Omental fat pad (tissue), 4 donors: ENCODE data around the gene TBX19. TPM values are rescaled to one million over a fixed set of nuclear protein-coding genes. Genes with fewer than 3 reads are reported as not detected.

Experiments
- ATAC-seq: fragments of 150-250 bp; one replicate; pipeline ENCODE4 v1.9.1; 2016; ENCODE audit warnings: mild to moderate bottlenecking, moderate library complexity; ENCODE audit not compliant: low FRiP score
- DNase-seq: peaks from one replicate; pipeline ENCODE4 v3.0.0-alpha.2; 2019; ENCODE audit warnings: low spot score
- CTCF ChIP-seq, 3 donors: fragments of 450-650 bp; IDR thresholded peaks; one replicate each; pipeline ENCODE4 v1.5.1; 2016 to 2017; ENCODE audit warnings: antibody characterized with exemption in 3 of 3, mild to moderate bottlenecking in 3 of 3, moderate library complexity in 2 of 3
- total RNA-seq, 4 donors: library from RNA; depleted of rRNA; stranded (reverse); fragments of >200 nt; gene quantifications; one replicate each; pipeline ENCODE4 v1.1.0, GENCODE V29; 2016

The TBX19 gene
- total RNA-seq, 4 donors from 2014 or later: 0.56 to 1.4 (median 1.3) TPM

DNA sequence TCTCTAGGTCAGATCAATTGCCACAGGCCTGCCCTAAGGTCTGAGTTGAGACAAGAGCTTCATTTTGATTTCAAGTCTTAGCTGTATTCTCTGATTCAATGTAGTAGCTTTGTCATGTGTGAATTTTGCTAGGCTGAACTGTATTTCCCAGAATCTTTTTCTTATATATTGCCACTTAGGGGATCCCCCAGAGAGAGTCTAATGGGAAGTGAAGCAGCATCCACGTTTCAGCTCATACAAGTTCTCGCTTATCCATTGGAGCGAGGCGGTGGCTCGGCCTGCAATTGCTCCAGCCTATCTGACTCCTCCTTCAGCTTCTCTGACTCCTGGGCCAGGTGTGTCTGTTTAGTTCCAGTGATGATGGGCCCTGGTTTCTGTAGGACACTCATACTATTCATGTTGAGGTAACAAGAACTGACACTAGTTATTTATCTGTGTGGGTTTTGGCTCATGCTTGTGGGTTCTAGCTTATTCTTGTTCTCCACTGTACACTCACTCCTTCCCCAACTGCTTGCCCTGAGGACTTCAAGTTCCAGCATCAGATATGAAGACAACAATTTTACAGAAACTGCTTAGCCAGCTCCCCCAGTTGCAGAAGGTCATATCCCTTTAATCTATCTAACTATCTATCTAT lies 48.2 kb downstream of the TBX19 start:
- DNase-seq (no peak), ATAC-seq (no peak)
- no peak for TF ChIP-seq CTCF (IDR thresholded peaks at IDR 0.05)

DNA sequence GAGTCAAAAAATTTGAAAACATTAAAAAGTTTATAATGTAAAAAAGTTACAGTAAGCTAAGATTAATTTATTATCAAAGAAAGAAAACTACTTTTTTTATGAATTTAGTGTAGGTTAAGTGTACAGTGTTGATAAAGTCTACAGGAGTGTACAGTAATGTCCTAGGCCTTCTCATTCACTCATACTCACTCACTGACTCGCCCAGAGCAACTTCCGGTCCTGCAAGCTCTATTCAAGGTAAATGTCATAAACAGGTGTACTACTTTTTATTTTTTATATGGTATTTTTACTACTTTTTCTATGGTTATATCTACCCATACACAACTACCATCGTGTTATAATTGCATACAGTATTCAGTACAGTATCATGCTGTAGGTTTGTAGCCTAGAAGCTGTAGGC lies 49.6 kb downstream of the TBX19 start:
- ATAC-seq: no peak
- DNase-seq: no peak
- TF ChIP-seq CTCF (IDR thresholded peaks at IDR 0.05): no peak

DNA sequence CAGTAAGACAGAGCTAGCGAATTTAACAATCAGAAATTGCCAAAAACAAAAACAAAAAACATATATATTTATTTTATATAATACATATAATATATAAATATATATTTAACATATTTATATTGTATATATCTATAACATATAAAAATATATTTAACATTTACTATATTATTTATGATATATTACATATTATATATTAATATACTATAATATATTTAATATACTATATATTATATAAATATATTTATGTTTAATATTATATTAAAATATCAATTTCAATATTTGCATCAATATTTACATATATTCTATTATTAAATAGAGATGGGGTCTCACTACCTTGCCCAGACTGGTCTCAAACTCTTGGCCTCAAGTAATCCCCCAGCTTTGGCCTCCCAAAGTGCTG lies 50.9 kb downstream of the TBX19 start:
- no peak for TF ChIP-seq CTCF (IDR thresholded peaks at IDR 0.05)
- ATAC-seq: no peak
- DNase-seq: no peak

GRCh38 chr1:168333562-168334276 lies 53.0 kb downstream of the TBX19 start:
- ATAC-seq (no peak), DNase-seq (no peak)
- no peak for TF ChIP-seq CTCF (IDR thresholded peaks at IDR 0.05)

GRCh38 chr1:168335500-168335899 lies 54.8 kb downstream of the TBX19 start:
- TF ChIP-seq CTCF (IDR thresholded peaks at IDR 0.05): no peak
- ATAC-seq (no peak), DNase-seq (no peak)

DNA sequence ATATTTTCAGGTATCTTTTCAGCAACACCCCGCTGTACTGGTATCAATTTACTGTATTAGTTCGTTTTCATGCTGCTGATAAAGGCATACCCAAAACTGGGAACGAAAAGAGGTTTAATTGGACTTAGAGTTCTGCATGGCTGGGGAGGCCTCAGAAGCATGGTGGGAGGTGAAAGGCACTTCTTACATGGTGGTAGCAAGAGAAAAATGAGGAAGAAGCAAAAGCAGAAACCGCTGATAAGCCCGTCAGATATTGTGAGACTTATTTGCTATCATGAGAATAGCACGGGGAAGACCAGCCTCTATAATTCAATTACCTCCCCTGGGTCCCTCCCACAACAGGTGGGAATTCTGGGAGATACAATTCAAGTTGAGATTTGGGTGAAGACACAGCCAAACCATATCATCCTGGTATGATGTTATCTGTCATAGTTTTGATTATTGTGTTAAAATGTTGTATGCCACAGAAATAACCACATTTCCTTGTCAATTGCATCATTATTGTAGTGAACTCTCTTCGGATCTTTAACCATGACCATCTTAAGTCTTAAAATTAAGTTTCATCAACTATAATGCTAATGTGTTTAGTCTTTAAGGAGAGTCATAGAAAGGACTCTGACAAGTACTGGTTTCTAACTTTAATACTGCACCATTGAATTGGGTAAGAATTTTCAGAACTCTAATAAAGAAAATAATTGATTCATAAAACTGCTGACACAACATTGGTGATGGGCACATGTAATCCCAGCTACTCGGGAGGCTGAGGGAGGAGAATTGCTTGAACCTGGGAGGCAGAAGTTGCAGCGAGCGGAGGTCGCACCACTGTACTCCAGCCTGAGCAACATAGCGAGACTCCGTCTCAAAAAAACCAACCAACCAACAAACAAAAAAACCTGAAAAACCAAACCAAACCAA lies 58.2 kb downstream of the TBX19 start:
- no peak for DNase-seq
- ATAC-seq: no peak
- no peak for TF ChIP-seq CTCF (IDR thresholded peaks at IDR 0.05)
